ENCODE data around the gene CADPS2.

CADPS2 gene

DNA sequence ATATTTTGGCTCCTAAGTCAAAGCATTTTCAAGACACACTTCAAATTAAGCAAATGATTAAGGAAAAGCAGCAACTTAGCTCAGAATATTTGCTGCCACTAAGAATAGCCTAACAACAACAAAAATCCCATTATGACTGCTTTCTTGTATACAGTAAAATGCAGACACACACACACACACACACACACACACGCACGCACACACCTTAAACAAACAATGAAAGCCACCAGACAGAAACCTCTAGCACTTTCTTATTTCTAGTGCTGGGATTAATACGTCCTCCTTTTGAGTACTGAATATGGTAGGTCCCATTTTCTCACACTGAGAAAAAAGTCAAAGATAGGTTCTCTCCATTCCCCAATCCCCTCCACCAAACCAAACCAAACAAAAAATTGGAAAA lies 558.3 kb downstream of the CADPS2 start:
- in situ Hi-C loops (cut with MboI; ENCODE audit: low sequenced_read_pairs) = no loop called here

DNA sequence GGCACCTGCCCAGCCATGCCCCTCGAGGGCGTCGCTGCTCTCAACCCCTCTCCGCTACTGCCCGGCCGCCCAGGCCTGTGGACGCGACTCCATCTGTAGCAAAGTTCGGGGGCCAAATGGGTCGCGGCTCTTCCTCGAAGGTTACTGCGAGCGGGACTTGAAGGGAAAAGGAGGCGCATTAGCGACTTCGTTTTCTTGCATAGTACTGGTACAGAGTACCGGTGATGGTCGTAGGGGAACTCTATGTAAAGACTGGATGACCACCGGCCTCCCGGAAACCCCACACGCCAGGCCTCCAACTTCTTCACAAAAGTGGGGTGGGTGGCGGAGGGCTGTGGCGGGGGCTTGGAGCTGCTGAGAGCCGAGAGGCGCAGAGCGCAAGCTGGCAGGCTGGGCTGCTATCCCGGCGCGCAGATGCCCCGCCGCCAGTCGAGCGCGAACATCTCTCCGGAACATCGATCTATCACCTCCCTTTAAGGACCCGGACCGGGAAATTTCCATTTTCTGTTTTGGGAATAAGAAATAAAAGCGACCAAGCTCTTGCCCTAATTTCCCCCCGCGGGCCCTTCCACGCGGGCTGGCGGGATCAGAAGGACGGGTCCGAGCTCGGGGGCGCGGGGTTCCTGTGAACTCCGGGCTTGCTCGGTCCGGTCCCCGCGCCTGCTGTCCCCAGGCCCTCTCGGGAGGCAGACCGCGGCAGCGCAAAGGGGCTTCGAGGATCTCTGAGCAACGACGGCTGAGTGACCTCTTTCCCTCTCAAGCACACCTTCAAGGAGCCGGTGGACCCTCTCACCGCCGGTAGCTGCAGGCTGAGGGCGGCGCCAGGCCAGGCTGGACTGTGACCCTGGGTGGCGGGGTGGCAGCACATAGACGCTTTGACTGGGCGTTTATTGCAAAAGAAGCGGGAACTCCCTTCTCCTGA lies 569.5 kb downstream of the CADPS2 start:
- in situ Hi-C loops (cut with MboI; ENCODE audit: low sequenced_read_pairs) = no loop called here

DNA sequence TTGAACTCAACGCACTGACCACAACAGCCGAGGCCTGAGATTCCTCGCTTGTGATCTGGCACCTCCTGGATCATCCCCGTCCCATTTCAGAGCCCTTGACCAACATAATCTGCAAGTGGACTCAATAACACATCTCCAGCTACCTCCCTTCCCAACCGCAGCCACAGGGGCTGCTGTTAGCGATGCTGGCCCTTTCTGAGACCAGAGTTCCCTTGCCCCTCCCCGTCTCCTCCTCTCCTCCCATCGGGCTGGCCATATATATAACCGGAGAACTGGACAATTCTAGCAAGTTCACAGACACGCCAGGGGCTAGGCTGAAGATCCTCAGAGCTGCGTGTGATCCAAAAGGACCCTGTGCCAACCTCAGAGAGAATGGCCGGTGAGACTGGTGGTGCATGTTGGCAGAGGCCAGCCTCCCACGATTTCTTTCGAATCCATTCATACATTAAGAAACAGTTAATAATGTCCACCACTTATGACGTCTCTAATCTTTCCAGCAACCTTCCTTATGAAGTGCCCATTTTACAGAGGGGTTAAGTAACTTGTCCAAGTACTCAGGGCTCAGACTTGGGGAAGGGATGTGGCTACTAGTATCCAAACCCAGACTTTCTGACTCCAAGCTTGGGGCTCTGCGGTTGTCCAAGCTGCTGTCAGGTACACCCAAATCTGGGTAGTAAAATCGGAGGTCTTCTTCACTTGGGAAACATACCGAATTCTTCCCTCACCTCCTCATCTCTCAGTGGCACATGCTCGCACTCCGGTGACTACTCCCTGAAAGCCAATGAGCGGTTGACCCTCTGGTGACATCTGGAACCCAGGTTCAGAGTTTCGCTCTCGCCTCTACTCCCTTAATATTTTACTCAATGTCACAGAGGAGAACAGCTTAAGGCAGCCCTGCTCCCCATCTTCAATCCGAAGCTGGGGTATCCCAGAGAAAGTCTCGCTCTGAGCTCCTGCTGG lies 570.5 kb downstream of the CADPS2 start:
- in situ Hi-C loops (cut with MboI; ENCODE audit: low sequenced_read_pairs) = no loop called here

DNA sequence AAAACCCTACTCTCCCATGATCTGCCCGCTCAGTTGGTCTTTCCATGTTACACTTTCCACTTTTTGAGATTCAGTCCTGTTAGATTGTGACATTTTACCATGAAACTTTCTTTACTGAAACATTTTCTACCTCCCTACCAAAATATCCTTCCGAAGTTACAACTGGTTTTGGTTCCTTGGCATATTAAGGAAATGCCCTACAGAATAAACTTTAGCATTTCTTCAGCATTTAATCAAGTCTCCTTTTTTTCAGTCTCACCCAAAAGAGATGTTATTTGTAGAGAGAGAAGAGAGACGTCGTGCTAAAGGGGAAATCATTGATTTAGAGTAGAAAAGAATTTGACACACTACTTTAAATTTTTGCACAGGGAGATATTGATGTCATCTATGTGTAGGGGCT lies 572.0 kb downstream of the CADPS2 start:
- in situ Hi-C loops (cut with MboI; ENCODE audit: low sequenced_read_pairs) = no loop called here

DNA sequence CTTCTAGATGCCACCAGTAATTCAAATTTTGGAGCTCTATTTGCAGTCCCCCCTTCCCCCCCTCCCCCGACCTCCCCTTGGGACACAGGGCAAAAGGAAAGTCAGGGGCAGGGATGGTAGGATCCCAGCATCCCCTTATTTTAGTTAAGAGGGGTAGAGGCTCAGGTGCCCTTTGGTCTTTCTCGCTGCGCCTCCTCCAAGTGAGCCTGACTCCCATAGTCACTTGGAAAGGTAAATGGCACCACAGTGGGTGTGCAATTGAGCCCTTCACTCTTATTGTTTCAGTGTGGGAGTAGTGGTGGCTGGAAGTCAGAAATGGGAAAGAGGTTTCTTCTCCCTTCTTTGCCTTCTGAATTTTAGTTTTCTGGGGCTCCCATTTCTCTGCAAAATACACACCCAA lies 573.5 kb downstream of the CADPS2 start:
- in situ Hi-C loops (cut with MboI; ENCODE audit: low sequenced_read_pairs) = no loop called here

DNA sequence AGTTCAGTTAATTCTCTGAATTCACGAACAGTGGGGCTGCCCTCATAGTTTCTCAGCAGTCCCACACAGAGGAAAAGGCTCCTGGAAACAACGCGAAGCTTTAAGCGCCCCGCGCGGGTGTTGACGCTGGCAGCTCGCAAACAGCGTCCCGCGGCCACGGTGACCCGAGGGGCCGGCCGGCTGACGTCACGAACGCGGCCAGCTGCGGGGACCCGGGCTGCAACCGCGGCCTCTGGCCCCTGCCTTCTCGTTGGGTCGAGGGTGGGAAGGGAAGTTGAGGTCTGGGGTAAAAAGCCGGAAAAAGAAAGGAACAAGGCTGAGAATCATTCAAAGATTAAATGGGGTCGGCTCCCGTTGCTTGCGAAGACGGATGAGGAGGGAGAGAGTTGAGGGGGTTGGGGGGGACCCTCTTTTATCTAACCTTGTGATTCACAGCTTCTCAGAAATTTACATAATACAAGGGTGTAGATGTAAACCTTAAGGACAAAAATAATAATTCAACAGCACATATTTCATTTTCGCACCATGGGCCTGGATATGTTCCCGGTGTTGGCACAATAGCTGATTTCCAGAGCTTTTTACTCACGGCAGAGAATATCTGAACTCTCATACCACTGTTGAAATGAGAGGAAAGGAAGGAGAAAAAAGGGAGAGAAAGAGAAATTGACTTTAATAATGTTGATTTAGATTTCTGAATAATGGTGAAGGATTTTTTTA lies 574.4 kb downstream of the CADPS2 start:
- in situ Hi-C loops (cut with MboI; ENCODE audit: low sequenced_read_pairs) = no loop called here

DNA sequence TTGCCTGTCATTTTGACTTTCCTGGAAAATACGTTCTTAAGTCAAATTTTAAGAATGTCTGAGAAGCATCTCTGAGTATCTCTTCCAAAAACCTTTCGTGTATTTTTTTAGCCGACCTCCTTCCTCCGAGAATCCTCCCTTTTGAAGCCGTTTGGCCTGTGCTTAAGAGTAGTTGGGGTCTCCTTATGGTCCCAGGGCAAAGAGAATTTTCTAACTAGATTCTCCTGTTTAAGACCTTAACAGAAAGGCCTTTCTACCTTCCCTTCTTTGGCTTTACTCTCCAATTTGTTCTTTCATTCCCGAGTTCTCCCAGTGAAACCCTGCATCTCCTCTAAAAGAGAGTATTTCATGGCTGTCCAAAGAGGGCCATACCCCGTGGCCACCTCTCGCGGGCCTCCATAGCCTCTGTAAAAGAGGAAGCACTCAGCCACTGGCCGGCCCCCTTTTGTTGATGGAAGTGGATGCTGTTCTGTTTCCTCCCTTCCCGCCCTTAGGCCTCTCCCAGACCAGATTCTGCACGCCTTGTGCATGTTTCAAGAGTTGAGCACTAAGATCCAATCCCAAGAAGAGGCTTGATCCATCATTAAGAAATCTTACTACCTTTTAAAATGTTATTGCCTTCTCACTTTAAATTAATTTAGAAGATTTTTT lies 575.1 kb downstream of the CADPS2 start:
- in situ Hi-C loops (cut with MboI; ENCODE audit: low sequenced_read_pairs) = no loop called here

DNA sequence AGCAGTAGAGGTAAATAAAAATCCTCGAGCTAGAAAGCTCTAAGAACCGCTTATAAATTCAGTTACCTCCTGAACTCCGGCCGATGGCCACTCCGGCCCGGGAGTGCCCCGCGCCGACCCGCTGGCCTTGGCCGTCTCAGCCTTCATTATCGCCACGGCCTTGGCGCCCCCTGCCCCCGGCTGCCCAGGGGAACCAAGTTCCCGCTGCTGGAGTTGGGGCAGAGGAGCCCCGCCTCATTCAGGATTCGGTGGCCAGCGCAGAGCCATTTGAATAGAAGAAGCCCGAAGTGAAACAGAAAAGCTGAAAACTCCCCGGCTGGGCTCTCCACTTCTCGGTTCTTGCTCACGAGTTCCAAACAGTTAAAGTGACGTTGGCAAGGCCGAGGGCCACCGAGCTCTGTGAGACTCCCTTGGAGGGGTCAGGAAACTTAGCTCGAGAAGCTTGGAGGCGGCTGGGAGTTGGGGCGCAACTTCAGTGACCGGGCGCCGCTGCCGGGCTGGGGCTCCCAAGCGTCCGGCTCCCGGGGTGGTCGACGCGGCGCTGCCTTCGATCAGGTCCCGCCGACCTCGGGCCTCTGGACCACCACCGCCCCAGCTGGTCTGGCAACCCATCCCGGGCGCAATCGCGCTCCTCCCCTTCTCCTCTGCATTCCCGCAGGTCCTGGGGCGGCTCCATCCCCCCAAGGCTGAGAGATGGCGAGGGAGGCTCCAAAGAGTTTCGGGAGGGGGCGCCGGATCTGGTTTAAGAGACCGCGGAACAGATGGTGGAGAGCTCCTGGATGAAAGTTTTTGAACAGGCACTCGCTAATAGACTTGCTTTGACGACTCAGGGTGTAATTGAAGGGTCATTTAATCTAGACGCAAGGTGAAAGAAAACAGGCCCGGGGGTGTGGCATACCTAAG lies 575.9 kb downstream of the CADPS2 start:
- in situ Hi-C loops (cut with MboI; ENCODE audit: low sequenced_read_pairs) = no loop called here

DNA sequence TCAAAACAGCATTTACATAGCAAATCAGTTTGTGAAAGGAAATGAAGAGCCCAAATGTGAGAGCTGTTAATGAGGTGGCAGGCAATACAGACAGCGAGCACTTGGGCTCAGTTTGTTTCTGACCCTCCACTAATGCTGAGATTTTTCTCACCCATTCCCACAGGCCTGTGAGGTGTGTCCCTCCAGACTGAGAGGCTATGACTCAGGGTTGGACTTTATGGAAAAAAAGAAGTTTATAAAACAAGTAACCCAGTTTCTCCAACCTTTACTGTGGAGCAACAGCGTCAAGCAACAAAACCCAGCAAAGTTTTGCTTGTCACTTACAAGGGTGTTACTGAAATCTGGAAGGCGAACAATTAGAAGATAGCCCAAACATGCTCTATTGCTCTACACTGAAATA lies 576.8 kb downstream of the CADPS2 start:
- in situ Hi-C loops (cut with MboI; ENCODE audit: low sequenced_read_pairs) = no loop called here

DNA sequence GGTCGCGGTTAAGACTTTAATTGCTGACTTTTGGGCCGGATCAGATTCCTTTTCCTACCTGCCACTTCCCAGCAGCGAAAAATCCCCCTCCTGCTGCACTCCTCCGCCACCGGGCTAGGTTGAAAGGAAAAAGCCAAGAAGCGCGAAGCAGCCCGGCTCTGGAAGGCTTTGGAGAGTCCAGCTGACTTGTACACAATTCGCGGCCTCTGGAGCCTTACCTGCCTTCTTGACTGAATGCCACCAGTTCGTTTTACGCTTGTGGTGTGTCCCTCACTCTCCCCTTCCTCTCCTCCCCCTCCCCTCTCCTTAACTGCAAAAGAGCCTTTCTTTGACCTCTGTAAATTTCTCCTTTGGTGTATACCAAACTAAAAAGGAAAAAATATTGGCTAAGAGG lies 579.0 kb downstream of the CADPS2 start:
- in situ Hi-C loops (cut with MboI; ENCODE audit: low sequenced_read_pairs) = no loop called here

DNA sequence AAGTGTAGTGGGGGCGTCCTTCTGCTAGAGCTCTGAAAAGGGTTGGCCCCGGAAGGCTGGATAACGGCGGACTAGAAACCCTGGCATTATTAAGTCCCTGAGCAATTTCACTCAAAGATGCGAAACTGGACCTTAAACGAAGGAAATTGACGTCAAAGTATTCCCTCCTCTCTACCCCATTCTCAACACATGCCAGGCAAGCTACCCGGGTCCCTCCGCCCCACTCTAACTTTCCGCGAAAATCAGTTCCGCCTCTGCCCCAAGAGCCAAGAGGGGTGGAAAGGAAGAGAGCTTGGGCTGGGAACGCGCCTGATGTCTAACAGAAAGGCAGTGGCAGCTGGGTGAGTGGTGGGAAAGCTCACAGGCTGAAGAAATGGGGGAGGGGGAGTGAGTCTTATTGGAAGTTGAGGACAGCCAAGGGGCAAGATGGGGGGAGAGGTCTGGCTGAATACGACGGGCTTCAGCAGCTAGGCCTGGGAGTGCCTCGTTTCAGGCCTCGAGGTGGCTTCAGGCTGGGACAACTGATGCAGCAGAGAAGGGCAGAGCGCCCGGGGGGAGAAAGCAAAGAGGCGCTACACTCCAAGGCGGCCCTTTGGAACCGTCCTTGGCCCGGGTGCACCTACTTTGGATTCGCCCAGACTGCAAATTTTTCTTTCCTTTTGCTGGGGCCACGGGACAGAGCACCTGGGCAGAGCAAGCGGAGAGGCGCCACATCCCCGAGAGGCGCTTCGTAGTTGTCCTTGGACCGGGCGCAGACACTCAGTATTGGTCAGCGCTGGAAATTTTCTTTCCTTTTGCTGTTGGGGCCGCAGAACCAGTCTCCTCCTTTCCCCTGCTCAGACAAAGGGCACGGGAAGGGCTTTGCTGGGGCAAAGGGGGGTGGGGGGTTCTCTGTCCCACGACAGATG lies 579.7 kb downstream of the CADPS2 start:
- in situ Hi-C loops (cut with MboI; ENCODE audit: low sequenced_read_pairs) = no loop called here

DNA sequence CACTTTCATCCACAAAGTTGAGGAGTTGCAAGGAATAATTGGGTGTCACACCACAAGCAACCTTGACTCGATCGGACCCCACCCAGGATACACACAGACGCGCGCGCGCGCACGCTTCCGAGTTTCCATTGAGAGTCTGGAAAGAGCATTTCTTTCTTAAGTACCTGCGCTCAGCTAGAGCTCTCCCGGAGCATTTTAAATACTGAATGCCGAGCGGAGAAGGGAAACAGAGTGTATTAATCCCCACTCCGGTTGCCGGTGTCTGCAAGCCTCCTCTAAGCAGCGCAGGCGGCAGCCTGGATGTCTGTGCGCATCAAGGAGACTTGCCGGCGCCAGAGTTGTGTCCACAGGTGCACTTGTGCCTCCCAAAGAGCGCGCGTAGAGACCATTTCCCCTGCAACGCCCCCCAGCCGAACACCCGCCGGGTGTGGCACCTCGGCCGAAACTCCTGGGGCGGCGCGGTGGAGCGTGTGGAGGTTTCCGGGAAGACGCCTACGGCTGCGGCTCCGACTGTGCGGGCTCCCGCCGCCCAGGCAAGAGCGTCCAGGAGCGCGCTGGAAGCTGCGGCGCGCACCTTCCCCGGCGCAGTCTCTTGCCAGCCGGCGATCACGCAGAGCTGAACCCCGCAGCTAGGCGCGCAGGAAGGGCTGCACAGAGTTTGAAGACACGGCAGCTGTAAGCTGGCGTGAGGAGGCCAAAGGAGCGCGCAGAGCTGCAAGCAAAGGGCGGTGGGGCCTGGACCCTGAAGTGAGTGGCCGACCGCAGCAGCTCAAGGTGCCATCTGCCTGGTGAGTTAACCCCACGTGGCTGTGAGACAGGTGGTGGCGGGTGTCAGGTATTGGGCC lies 580.6 kb downstream of the CADPS2 start:
- in situ Hi-C loops (cut with MboI; ENCODE audit: low sequenced_read_pairs) = no loop called here

DNA sequence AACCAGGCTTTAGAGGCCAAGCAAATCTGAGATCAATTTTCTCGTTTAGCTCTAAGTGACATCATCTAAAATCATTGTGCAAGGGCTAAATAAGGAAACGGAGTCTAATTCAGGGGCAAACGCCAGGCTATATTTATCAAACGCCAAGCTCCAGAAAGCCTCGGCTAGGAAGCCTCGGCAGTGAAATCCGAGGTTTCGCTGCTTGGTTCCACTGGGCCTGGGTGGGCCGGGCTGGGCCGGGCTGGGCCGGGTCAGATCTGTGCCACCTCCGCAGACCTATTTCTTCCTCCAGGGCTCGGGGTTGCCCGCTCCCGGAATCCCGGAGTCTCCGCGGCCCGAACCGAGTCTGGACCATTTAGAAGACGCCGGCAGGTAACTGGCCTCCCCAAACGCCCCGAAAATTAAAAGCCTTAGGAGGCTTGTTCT lies 581.3 kb downstream of the CADPS2 start:
- in situ Hi-C loops (cut with MboI; ENCODE audit: low sequenced_read_pairs) = no loop called here

DNA sequence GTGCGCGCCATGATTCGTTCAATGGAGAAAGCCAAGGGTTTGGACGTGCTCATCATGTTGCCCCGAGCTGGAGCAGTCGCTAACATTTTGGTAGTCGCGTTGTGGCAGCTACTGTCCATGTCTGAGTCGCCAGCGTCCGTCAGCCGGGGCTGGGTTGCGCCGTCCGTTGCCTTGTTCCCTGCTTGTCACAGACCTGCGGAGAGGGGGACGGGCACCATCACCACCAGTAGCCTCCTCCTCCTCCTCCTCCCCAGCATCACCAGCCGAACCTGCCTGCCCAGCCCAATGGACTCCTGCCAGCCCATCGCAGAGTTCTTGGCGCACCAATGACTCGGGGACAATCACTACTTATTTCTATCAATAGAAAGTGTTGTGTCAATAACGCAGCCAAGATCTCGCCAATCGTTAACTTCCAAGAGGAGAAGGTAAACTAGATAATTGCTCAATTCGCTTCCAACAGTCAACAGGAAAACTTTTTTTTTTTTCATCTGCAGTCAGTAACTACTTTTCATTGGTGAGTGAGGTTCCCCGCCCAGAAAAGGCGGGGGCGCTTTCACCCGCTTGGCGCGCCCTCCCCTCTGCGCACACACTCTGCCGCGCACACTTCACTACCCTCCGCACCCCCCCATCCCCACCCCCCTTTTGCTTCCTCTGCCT lies 581.8 kb downstream of the CADPS2 start, which contains the start of gene FEZF1:
Gene FEZF1 (minus strand): TSS at position 432 of the 657 bp plus-strand sequence. CDS start 313 bp downstream, at position 119.
- in situ Hi-C loops (cut with MboI; ENCODE audit: low sequenced_read_pairs) = no loop called here

DNA sequence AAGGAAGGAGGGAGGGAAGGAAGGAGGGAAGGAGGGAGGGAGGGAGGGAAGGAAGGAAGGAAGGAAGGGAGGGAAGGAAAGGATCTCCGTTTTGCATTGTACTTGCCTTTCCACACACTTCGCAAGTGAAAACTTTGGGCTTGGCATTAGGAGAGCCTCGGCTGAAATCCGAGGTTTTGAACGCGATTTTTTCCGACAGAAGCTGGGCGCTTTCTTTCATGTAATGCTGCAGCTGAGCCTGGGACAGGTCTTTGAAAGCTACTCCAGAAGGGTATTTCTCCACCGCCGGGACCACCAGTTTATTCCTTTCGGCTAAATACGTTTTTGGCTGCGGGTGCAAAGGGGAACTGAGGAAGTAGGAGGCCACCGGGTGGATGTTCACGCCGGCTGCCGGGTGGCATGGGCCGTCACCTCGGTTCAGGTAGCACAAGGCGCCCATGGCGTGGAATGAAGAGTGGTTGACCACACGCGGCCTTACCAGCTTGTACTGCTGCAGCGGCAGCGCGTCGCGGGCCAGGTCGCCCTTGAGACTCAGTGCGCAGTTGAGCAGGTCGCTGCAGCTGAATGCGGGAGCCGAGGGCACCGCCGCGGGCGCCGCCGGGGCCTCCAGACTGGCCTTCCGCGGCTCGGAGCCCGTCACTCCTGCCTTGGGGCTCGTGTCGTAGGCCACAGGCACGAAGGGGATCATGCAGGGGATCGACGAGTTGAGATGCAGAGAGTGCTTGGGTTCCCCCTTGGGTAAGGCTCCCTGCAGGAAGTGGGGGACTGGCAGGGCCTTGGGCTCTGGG lies 582.5 kb downstream of the CADPS2 start:
- in situ Hi-C loops (cut with MboI; ENCODE audit: low sequenced_read_pairs) = no loop called here

Data from HL-60/S4 (cell line).